Measurements from ENCODE around the gene WDPCP. TPM values are rescaled to one million over a fixed set of nuclear protein-coding genes. Genes with fewer than 3 reads are reported as not detected.

The WDPCP gene
- total and polyA plus RNA-seq, 2 experiments from 2014 or later = 8.8 to 20.4 TPM

- Mint-ChIP-seq H3K27ac (no peak overlapping the region), H3K4me3 (no peak overlapping the region), H3K27me3 (ENCODE audit: insufficient read depth, low read depth, poor library complexity) (no peaks in the 10 kb centered on the region), H3K4me1 (no peaks in the 10 kb centered on the region), H3K9me3 (peaks cover 16% of the 10 kb centered on the region), H3K36me3 (ENCODE audit: low read depth) (peaks cover 10% of the 10 kb centered on the region)
- no peak overlapping the region for H2AFZ ChIP-seq
- H3K36me3 ChIP-seq (ENCODE audit: insufficient read depth) = no peaks in the 10 kb centered on the region
- no peak overlapping the region for H3K27ac ChIP-seq (ENCODE audit: low read depth)
- ATAC-seq (no peak), DNase-seq (ENCODE audit: low spot score) (no peak)
- H3K27me3 ChIP-seq (ENCODE audit: insufficient read depth) = no peaks in the 10 kb centered on the region
- no peak overlapping the region for H3K4me3 ChIP-seq
- H3K4me1 ChIP-seq (ENCODE audit: insufficient read depth) = no peaks in the 10 kb centered on the region
- H4K20me1 ChIP-seq (replicated peaks; ENCODE audit: insufficient read depth) = no peaks in the 10 kb centered on the region
- H3K4me2 ChIP-seq = no peak overlapping the region
- no peaks in the 10 kb centered on the region for H3K9me2 ChIP-seq (ENCODE audit: insufficient read depth)
- H3K79me2 ChIP-seq (replicated peaks; ENCODE audit: insufficient read depth) = no peaks in the 10 kb centered on the region
- no peak for TF ChIP-seq CREB1 (CRISPR knock-in tag; IDR thresholded peaks at IDR 0.05; ENCODE audit: low read depth)
- TF ChIP-seq, protein P1, sequence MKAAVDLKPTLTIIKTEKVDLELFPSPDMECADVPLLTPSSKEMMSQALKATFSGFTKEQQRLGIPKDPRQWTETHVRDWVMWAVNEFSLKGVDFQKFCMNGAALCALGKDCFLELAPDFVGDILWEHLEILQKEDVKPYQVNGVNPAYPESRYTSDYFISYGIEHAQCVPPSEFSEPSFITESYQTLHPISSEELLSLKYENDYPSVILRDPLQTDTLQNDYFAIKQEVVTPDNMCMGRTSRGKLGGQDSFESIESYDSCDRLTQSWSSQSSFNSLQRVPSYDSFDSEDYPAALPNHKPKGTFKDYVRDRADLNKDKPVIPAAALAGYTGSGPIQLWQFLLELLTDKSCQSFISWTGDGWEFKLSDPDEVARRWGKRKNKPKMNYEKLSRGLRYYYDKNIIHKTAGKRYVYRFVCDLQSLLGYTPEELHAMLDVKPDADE (IDR thresholded peaks at IDR 0.05) = no peak
- no peak for TF ChIP-seq REST (IDR thresholded peaks at IDR 0.05; ENCODE audit: unreplicated experiment)
- TF ChIP-seq ZNF331 (CRISPR knock-in tag; IDR thresholded peaks at IDR 0.05; ENCODE audit: low read depth) = no peak
- TF ChIP-seq, protein P2, sequence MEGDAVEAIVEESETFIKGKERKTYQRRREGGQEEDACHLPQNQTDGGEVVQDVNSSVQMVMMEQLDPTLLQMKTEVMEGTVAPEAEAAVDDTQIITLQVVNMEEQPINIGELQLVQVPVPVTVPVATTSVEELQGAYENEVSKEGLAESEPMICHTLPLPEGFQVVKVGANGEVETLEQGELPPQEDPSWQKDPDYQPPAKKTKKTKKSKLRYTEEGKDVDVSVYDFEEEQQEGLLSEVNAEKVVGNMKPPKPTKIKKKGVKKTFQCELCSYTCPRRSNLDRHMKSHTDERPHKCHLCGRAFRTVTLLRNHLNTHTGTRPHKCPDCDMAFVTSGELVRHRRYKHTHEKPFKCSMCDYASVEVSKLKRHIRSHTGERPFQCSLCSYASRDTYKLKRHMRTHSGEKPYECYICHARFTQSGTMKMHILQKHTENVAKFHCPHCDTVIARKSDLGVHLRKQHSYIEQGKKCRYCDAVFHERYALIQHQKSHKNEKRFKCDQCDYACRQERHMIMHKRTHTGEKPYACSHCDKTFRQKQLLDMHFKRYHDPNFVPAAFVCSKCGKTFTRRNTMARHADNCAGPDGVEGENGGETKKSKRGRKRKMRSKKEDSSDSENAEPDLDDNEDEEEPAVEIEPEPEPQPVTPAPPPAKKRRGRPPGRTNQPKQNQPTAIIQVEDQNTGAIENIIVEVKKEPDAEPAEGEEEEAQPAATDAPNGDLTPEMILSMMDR (conservative IDR thresholded peaks at IDR 0.05; ENCODE audit: low read depth in 2 of 2) = no peak
- TF ChIP-seq, protein P3, sequence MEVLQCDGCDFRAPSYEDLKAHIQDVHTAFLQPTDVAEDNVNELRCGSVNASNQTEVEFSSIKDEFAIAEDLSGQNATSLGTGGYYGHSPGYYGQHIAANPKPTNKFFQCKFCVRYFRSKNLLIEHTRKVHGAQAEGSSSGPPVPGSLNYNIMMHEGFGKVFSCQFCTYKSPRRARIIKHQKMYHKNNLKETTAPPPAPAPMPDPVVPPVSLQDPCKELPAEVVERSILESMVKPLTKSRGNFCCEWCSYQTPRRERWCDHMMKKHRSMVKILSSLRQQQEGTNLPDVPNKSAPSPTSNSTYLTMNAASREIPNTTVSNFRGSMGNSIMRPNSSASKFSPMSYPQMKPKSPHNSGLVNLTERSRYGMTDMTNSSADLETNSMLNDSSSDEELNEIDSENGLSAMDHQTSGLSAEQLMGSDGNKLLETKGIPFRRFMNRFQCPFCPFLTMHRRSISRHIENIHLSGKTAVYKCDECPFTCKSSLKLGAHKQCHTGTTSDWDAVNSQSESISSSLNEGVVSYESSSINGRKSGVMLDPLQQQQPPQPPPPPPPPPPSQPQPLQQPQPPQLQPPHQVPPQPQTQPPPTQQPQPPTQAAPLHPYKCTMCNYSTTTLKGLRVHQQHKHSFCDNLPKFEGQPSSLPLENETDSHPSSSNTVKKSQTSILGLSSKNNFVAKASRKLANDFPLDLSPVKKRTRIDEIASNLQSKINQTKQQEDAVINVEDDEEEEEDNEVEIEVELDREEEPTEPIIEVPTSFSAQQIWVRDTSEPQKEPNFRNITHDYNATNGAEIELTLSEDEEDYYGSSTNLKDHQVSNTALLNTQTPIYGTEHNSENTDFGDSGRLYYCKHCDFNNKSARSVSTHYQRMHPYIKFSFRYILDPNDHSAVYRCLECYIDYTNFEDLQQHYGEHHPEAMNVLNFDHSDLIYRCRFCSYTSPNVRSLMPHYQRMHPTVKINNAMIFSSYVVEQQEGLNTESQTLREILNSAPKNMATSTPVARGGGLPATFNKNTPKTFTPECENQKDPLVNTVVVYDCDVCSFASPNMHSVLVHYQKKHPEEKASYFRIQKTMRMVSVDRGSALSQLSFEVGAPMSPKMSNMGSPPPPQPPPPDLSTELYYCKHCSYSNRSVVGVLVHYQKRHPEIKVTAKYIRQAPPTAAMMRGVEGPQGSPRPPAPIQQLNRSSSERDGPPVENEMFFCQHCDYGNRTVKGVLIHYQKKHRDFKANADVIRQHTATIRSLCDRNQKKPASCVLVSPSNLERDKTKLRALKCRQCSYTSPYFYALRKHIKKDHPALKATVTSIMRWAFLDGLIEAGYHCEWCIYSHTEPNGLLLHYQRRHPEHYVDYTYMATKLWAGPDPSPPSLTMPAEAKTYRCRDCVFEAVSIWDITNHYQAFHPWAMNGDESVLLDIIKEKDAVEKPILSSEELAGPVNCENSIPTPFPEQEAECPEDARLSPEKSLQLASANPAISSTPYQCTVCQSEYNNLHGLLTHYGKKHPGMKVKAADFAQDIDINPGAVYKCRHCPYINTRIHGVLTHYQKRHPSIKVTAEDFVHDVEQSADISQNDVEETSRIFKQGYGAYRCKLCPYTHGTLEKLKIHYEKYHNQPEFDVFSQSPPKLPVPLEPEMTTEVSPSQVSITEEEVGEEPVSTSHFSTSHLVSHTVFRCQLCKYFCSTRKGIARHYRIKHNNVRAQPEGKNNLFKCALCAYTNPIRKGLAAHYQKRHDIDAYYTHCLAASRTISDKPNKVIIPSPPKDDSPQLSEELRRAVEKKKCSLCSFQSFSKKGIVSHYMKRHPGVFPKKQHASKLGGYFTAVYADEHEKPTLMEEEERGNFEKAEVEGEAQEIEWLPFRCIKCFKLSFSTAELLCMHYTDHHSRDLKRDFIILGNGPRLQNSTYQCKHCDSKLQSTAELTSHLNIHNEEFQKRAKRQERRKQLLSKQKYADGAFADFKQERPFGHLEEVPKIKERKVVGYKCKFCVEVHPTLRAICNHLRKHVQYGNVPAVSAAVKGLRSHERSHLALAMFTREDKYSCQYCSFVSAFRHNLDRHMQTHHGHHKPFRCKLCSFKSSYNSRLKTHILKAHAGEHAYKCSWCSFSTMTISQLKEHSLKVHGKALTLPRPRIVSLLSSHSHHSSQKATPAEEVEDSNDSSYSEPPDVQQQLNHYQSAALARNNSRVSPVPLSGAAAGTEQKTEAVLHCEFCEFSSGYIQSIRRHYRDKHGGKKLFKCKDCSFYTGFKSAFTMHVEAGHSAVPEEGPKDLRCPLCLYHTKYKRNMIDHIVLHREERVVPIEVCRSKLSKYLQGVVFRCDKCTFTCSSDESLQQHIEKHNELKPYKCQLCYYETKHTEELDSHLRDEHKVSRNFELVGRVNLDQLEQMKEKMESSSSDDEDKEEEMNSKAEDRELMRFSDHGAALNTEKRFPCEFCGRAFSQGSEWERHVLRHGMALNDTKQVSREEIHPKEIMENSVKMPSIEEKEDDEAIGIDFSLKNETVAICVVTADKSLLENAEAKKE (CRISPR knock-in tag; IDR thresholded peaks at IDR 0.05) = no peak
- TF ChIP-seq EZH2phosphoT487 (IDR thresholded peaks at IDR 0.05; ENCODE audit: unreplicated experiment) = no peak
- TF ChIP-seq JUNB (IDR thresholded peaks at IDR 0.05; ENCODE audit: unreplicated experiment) = no peak
- no peak for TF ChIP-seq NANOG (IDR thresholded peaks at IDR 0.05; ENCODE audit: borderline replicate concordance)
- TF ChIP-seq STAT1 (IDR thresholded peaks at IDR 0.05; ENCODE audit: unreplicated experiment) = no peak
- no peaks in the 10 kb centered on the region for H3F3A ChIP-seq (replicated peaks; ENCODE audit: low read depth)
These were observed 362.2 kb downstream of the WDPCP start for GRCh38 chr2:63225964-63226686.
